ENCODE results near the gene ANKRD13D. TPM values are rescaled to one million over a fixed set of nuclear protein-coding genes. Genes with fewer than 3 reads are reported as not detected.

Gene ANKRD13D
- total RNA-seq, 2 donors from 2014 or later = 56.6 to 58.6 TPM

- Histone ChIP-seq H3K27me3 (ENCODE audit: control insufficient read depth, insufficient read depth, low read length, poor library complexity, severe bottlenecking) (no peaks in the 10 kb centered on the region), H3K9me3 (ENCODE audit: control insufficient read depth, low read length) (no peaks in the 10 kb centered on the region), H3K4me3 (ENCODE audit: low read length) (peak within 1 kb of the TSS; percentile 78), H3K36me3 (ENCODE audit: control insufficient read depth, insufficient read depth, low read length) (peaks cover 16% of the 10 kb centered on the region), H3K27ac (ENCODE audit: low read depth, low read length) (peak within 1 kb of the TSS; percentile 85), H3K4me1 (ENCODE audit: control insufficient read depth, insufficient read depth, low read length) (no peaks in the 10 kb centered on the region), H3K9ac (ENCODE audit: extremely low read depth, low read length, poor library complexity, severe bottlenecking) (peak within 1 kb of the TSS; percentile 38)
- Mint-ChIP-seq H3K27me3 (ENCODE audit: insufficient read depth) (peaks cover 2% of the 10 kb centered on the region), H3K36me3 (ENCODE audit: low read depth) (peaks cover 26% of the 10 kb centered on the region), H3K9me3 (no peaks in the 10 kb centered on the region), H3K4me1 (peaks cover 11% of the 10 kb centered on the region), H3K4me3 (peak within 1 kb of the TSS; percentile 65), H3K27ac (peak within 1 kb of the TSS; percentile 87)
- no peak for TF ChIP-seq CTCF (conservative IDR thresholded peaks at IDR 0.05)
- WGBS, 2 experiments (ENCODE audit: insufficient coverage in 1 of 2, insufficient read length in 1 of 2) = 1 to 3% methylated on average over 26 to 65 of the region's 65 CpGs
- peak; percentile 90 for DNase-seq
Measured at GRCh38 chr11:67303132-67303834, 14.2 kb downstream of the ANKRD13D start, which contains the start of gene SSH3. Gene SSH3, plus strand, starts transcription at chr11:67303530. Its CDS starts 96 bp downstream, at chr11:67303626.

GRCh38 chr11:67303835-67304411 is 14.8 kb downstream of the ANKRD13D start:
- DNase-seq = peak; percentile 71
- H3K9ac ChIP-seq (ENCODE audit: extremely low read depth, low read length, poor library complexity, severe bottlenecking) = peak overlapping the region; percentile 38
- Mint-ChIP-seq H3K27ac (no peak overlapping the region), H3K27me3 (ENCODE audit: insufficient read depth) (peaks cover 2% of the 10 kb centered on the region), H3K9me3 (no peaks in the 10 kb centered on the region), H3K4me1 (peaks cover 11% of the 10 kb centered on the region), H3K4me3 (peak overlapping the region; percentile 65), H3K36me3 (ENCODE audit: low read depth) (peaks cover 20% of the 10 kb centered on the region)
- peaks cover 17% of the 10 kb centered on the region for H3K36me3 ChIP-seq (ENCODE audit: control insufficient read depth, insufficient read depth, low read length)
- no peaks in the 10 kb centered on the region for H3K9me3 ChIP-seq (ENCODE audit: control insufficient read depth, low read length)
- no peak overlapping the region for H3K27ac ChIP-seq (ENCODE audit: low read depth, low read length)
- peak overlapping the region; percentile 78 for H3K4me3 ChIP-seq (ENCODE audit: low read length)
- H3K27me3 ChIP-seq (ENCODE audit: control insufficient read depth, insufficient read depth, low read length, poor library complexity, severe bottlenecking) = no peaks in the 10 kb centered on the region
- no peak for TF ChIP-seq CTCF (conservative IDR thresholded peaks at IDR 0.05)
- H3K4me1 ChIP-seq (ENCODE audit: control insufficient read depth, insufficient read depth, low read length) = no peaks in the 10 kb centered on the region
- 6 to 7% methylated on average over 3 to 43 of the region's 43 CpGs for WGBS, 2 experiments (ENCODE audit: insufficient coverage in 1 of 2, insufficient read length in 1 of 2)

- H3K27ac Mint-ChIP-seq = no peak overlapping the region
- peak overlapping the region; percentile 65 for H3K4me3 Mint-ChIP-seq
- Histone ChIP-seq H3K9ac (ENCODE audit: extremely low read depth, low read length, poor library complexity, severe bottlenecking) (peak overlapping the region; percentile 38), H3K9me3 (ENCODE audit: control insufficient read depth, low read length) (no peaks in the 10 kb centered on the region), H3K36me3 (ENCODE audit: control insufficient read depth, insufficient read depth, low read length) (peaks cover 17% of the 10 kb centered on the region), H3K4me3 (ENCODE audit: low read length) (peak overlapping the region; percentile 78), H3K27me3 (ENCODE audit: control insufficient read depth, insufficient read depth, low read length, poor library complexity, severe bottlenecking) (no peaks in the 10 kb centered on the region), H3K27ac (ENCODE audit: low read depth, low read length) (no peak overlapping the region), H3K4me1 (ENCODE audit: control insufficient read depth, insufficient read depth, low read length) (no peaks in the 10 kb centered on the region)
- DNase-seq = peak; percentile 45
- no peaks in the 10 kb centered on the region for H3K9me3 Mint-ChIP-seq
- H3K36me3 Mint-ChIP-seq (ENCODE audit: low read depth) = peaks cover 20% of the 10 kb centered on the region
- H3K27me3 Mint-ChIP-seq (ENCODE audit: insufficient read depth) = peaks cover 2% of the 10 kb centered on the region
- TF ChIP-seq CTCF (conservative IDR thresholded peaks at IDR 0.05) = no peak
- WGBS, 2 experiments (ENCODE audit: insufficient coverage in 1 of 2, insufficient read length in 1 of 2) = 86 to 92% methylated on average over 4 to 14 of the region's 14 CpGs
- peaks cover 11% of the 10 kb centered on the region for H3K4me1 Mint-ChIP-seq
Measured at GRCh38 chr11:67304511-67305113, 15.5 kb downstream of the ANKRD13D start.

Measured in endodermal cell (in vitro differentiated cells).